Stimulated activated CD4-positive, alpha-beta T cell treated with anti-CD3 and anti-CD28 coated beads, Interleukin-1b, Interleukin-23, amount 100 ng/mL, for 1 hour (primary cell): ENCODE measurements around the gene VANGL2.
"Not testable (repeated sequence)": the region's sequence is repeated elsewhere in the genome, so short reads cannot be mapped to it uniquely, and the experiment has no call there.

Source experiments
- DNase-seq, 2 donors: peaks; one replicate each; pipeline ENCODE4 v3.0.0-alpha.2; 2020; ENCODE audit warnings: low read depth in 2 of 2

VANGL2 gene

DNA sequence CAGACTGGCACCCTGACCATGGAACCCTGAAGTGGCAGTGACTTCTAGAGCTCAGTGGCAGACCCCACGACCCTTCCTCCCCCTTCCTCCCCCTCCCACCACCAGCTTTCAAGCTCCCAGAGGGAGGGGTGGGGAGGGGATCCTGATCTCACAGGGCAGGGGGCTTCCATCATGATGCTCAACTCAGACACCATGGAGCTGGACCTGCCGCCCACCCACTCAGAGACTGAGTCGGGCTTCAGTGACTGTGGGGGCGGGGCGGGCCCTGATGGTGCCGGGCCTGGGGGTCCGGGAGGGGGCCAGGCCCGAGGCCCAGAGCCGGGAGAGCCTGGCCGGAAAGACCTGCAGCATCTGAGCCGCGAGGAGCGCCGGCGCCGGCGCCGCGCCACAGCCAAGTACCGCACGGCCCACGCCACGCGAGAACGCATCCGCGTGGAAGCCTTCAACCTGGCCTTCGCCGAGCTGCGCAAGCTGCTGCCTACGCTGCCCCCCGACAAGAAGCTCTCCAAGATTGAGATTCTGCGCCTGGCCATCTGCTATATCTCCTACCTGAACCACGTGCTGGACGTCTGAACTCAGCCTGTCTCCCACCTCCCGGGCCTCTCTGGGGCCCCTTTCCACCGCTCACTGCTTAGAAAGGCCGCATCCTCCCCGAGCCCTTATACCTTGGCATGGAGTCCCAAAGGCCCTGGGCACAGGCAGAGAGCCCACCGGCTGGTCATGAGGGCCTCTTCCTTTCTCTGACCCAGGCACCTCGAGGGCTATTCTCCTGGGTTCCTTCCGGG lies 29.6 kb upstream of the VANGL2 start:
- DNase-seq = no peak

DNA sequence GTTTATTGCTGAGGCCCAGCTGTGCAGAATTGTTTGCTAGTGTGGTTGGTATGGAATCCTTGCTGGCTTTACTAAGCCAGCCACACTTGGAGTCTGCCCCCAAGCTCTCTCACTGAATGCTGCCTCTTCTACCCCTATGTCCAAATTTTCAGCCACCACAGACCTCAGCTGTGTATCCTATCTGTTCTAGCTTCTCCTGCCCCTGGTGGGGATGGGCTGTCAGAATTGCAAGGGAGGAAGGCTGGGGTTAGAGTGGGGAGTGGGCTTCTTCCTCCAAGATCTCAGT lies 29.1 kb upstream of the VANGL2 start:
- DNase-seq = no peak

DNA sequence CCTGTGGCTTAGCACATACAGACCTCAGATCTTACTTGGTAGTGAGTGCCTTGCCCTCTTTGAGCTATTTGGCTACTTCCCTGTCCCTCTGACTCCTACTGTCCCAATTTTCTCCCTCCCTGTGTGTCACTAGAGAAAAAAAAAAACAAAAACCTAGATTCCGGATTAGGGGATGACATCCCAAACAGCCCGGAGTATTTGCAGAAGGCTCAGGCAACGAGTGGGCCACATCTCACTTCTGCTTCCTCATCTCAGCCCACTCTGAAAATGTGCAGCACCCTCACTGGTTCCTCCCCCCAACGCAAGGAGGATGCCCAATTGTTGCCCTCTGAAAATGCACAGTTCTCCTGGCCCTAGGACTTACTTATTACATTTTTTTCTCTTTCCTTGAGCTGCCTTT lies 28.6 kb upstream of the VANGL2 start:
- DNase-seq = no peak

DNA sequence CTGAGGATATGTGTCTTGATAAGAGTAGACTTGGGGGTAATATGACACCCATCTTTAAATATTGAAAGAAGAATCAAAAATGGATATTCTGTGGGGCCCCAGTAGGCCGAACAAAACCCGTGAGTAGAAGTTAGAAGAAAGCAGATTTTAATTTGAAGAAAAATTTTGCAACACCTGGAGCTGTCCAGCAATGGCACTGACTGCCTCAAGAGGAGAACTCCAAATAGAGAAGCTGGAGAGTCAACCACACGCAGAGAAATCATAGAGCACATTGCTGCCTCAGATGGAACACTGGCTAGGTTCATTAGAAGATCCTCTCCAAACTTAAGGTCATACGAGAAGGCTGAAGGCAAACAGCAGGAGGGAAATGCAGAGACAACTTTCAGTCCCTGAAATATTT lies 26.7 kb upstream of the VANGL2 start:
- no peak for DNase-seq

DNA sequence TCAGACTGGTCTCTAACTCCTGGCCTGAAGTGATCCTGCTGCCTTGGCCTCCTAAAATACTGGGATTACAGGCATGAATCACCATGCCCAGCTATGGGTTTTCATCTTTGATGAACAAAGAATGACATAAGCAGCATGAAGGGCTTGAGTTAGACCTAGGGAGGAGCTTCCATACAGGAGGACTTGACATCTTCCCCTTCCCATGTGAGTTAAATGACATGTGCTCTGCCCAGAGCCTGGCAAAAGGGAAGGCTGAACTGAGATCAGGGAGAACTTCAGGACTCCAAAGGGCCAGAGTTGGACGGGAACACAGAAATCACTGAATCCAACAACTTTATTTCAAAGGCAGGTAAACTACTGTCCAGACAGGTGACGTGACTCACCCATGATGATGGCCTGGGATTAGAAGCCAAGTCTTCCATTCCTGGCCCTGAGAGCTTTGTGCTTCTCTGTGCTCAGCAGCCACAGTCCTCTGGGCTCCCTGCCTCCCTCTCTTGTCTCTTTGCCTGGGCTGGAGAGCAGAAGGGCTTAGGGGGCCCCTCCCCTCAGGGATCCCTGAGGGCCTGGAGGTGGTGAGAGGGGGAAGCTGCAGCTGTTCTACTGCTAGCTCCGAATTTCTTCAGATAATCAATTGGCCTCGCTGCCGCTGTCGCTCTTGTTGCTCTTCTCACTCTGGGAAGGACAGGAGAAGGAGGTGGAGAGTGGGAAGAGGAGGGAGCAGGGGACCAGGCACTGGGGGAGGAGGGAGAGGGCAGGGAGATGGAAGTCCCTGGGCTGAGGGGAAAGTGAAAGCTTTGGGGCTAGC lies 25.9 kb upstream of the VANGL2 start:
- DNase-seq = no peak

DNA sequence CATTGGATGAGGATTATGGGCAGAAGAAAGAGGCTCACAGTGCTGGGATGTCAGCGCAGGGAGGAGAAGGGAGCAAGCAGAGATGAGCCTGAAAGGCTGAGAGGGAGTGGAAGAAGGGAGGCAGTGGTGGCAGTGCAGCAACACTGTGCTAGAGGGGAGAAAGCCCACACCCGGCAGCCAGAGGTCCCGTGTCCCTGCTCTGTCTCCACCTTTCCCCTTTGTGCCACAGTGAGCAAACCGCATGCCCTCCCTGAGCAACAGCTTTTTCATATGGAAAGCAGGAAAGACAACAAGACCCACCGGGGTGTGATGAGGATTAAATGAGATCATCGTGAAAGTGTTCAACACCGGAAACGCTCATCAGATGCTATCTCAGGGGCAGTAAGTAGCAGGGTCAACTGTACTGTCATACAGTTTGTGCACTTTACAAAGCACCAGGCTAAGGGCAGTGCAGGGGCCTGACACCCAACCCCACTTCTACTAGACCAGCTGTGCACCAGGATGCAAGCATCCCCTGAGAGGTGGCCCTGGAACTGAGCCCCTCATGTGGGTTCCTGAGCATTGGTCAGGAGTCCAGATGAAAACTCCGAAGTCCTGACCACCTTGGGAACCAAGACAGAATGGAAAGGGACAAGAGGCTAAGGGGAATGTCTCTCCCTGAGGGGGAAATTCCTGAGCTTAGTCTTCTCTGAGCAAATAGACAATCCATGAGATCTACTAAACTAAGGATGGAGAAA lies 24.4 kb upstream of the VANGL2 start:
- no peak for DNase-seq

DNA sequence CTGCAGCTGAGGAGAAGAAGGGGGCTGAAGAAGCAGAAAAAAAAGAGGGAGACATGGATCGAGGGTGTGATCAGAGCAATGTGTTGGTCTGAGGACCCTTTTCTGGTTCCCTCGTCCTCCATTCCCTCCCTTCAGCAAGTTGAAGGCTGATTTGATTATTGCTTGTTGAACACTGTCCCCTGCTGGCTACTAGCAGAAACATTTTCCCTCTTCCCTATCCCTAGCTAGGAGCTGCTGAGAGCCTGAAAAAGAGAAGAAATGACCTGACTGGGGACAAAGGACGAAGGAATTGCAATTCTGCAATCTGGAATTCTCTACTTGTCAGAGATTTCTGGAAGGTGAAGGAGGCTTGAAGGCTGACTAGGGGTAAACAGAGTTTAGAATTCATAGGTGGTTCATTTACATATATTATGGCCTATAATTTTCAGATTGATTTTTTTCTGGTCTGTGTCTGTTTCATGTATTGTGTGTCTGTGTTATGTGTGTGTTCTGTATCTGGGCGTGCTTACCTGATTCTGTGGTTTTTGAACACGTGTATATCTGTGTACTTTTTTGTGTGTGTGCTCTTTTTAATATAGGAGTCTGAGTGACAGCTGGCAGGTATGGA lies 23.7 kb upstream of the VANGL2 start:
- no peak for DNase-seq

DNA sequence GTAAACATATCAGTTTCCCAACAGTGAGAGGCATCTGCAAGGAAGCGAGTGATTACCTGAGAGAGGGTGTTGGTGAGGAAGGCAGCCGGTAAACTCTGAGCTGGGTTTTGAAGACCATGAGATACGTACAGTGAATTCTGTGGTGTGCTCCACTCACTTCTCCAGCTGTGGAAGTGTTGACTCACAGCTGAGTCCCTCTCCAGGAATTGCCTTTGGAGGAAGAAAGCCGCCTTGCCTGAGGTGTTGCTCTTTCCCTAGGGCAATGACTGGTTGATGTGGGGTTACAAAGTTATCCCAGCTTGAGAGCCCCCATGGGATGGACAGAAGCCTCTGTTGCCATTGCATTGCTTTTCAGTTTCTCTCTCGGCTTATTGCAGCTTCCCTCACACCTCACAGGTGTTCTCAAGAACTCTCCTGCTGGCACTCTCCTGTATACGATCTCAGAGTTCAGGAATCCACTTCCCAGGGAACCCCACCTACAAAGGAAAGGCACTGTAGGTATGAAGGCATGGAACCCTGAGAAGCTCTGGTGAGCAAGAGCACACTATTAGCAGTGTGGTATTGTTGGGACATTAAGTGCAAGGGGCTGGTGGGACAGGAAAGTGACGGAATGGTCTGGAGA lies 22.7 kb upstream of the VANGL2 start:
- no peak for DNase-seq

DNA sequence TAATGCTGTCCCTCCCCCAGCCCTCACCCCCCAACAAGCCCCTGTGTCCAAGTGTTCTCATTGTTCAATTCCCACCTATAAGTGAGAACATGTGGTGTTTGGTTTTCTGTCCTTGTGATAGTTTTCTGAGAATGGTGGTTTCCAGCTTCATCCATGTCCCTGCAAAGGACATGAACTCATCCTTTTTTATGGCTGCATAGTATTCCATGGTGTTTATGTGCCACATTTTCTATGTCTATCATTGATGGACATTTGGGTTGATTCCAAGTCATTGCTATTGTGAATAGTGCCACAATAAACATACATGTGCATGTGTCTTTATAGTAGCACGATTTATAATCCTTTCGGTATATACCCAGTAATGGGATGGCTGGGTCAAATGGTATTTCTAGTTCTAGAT lies 15.6 kb upstream of the VANGL2 start:
- not testable (repeated sequence) for DNase-seq

DNA sequence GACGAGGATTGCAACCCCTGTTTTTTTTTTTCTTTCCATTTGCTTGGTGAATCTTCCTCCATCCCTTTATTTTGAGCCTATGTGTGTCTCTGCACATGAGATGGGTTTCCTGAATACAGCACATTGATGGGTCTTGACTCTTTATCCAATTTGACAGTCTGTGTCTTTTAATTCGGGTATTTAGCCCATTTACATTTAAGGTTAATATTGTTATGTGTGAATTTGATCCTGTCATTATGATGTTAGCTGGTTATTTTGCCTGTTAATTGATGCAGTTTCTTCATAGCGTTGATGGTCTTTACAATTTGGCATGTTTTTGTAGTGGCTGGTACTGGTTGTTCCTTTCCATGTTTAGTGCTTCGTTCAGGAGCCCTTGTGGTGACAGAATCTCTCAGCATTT lies 12.0 kb upstream of the VANGL2 start:
- DNase-seq = not testable (repeated sequence)

DNA sequence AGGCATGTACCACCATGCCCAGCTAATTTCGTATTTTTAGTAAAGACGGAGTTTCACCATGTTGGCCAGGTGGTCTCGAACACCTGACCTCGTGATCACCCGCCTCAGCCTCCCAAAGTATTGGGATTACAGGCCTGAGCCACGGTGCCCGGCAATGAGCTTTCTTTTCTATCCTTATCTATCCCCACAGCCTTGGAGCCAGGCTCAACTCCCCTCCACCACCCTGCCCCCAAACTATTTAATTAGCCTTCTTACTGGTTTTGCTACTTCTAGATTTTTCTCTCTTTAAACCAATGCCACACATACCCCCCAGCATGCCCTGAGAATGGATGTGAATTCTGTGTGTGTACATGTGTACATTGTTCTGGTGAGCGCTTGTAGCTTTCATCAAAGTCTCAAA lies 5.7 kb upstream of the VANGL2 start:
- DNase-seq = no peak

DNA sequence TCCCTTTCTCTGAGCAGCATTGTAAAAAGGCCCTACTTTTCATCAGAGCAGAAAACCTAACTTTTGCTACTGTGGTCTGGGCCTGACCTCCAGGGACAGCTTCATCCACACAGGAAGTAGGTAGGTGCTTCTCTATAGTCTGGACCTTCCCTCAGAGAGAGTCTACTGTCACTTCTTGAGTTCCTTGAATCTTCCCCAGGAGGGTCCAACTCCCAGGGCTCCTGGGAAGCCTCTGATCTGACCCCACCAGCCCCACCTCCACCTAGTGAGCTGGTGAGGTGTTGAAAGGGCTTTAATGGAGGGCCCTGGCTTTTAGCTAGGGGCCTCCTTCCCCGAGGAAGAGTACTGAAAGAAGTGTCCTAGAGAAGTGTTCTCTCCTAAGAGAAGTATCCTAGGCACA lies 2.7 kb upstream of the VANGL2 start:
- no peak for DNase-seq

DNA sequence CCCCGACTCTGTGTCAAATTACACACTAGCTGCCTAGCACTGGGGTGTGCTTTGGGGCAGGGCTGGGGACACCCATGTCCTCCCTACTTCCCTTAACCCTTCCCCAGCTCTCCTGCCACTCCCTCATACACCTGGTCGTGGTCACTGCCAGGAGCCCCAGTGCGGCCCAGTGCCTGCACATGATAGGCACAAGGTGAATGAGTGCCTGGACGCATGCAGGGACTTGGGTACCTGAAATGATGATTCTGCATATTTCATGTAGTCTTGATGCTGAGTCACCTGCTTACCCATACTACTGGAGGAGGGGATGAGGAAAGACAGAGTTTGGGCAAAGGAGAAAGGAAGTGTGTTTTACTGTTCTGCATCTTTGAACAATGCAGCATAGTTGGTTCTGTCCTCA lies 1.5 kb upstream of the VANGL2 start:
- no peak for DNase-seq

DNA sequence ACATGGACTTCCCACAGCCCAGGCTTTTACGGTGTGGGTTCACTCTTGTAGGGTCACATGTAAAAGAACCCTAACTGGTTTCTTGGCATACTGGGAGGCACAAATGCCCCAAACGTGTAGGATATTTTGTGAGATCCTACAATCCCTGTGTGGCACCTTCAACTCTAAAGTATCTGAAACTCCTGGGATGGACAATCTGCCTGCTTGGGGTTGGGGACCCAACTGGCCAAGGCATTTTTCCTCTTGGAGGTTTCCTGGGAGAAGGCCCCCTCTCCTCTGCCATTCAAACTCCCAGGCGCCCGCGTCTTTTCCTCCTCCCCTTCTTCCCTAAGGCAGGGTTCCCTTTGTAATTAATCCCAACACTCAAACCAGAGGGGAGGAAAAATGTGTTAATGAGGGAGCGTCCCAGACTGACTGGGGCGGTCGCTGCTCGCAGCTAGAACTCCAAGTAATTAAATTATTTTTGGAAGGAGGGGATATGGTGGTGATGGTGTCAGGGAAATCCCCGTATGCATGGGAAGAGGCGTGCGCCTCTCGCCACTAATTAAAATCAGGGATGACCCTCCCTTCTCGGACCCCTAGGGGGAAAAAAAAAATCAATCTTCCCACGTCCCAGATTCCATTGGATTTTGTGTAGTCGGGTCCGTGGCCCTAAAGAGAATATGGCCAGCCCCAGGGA lies 681 bp upstream of the VANGL2 start:
- DNase-seq = no peak

DNA sequence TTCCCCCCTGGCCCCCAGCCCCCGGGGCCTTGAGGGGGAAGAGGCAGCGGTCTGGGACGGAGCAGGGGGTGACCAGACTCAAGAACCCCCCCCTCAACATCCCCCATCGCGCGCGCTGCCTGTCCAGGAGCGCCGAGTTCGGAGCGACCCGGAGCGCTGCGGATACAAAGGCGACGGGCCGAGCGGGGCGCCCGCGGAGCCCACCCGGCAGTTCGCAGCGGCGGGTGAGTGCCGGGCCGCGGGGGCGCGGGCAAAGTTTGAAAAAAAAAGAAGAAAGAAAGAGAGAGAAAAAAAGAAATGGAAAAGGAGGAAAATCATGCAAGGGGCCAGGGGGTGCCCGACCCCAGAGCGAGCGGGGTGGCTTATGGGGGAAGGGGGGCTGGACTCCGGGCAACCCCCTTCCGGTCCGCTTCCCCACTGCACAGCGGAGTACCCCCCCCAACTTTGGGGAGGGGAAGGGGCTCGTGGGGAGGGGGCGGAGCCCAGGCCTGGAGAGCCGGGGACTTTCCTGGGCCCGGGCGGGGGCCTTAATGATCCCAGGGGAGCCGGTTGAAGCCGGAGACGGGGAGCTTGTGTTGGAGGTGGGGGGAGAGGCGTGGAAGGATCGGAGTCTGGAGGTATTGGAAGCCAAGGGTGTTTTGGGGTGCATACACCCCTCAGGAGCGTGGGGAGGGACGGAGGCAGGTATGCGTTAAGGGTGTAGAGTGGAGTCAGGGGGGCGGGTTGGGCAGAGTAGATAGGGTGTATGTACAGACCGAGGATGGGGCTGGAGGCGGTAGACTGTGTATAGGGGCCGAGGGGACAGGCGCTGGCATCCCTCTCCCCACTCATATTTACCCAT lies 502 bp downstream of the VANGL2 start:
- DNase-seq = no peak

DNA sequence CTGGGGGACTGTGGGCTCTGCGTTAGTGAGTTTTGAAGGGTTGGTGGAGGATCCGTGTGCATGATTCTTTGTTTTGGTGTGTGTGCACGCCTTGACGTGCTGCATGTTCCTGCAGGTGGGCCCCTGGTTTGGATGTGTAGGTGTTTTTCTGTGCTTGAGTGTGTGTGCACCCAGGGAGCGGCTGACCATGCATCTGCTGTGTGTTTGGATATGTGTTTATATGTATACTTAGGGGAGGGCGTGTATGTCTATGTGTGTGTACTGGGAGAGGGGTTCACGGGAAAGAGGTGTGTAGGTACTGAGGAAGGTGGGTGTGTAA lies 1.1 kb downstream of the VANGL2 start:
- no peak for DNase-seq

DNA sequence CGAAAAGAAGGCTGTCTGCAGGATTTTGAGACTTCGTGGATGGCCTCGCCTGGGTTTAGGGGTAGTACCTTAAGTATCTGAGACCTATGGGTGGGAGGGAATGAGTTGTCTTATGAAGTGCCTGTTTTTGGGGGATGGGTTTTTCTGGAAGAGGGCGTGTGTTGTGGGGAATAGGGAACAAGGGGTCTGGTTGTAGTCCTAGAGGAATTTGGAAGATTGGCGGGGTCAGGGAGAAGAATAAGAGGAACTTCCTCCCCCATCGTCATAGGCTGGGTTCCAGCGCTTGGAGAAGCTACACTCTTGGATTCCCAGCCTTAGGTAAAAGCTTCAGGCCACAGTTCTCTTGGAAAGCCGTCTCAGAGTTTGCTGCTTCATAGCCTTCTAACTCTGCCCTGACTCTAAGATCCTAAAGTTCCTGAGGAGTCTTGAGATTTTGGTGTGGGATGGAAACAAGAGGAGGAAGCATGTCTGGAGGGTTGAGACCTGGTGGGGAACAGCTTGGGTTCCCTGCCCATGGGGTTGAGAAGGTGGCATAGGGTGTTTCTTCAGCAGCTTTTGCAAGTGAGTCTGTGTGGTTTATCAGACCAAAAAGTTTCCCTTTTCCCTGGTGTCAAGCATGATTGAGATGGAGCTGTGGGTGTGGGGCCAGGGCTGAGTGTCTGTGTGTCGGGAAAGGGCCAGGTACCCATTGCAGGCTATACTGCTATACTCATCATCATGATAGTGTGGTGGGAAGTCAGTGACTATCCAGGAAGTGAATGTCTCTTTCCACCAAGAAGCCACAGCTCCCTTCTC lies 1.8 kb downstream of the VANGL2 start:
- DNase-seq = no peak

DNA sequence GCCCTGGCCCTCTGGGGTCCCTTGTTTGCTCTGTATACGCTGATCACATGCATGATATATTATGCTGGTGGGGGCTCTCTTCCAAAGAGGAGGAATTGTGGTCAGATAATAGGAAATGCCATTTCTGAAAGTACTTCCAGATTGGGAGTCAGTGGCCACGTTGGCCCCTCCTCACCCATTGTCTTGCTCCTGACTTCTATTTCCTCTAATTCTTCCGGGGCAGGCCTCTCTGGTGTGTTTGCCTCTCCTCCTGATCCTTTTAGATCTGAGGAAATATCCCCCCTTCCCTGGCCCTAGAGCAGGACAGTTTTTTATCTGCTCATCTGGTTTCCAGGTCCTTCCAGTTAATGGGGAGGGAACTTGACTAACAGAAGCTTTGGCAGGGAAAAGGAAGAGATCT lies 2.9 kb downstream of the VANGL2 start:
- DNase-seq = no peak

DNA sequence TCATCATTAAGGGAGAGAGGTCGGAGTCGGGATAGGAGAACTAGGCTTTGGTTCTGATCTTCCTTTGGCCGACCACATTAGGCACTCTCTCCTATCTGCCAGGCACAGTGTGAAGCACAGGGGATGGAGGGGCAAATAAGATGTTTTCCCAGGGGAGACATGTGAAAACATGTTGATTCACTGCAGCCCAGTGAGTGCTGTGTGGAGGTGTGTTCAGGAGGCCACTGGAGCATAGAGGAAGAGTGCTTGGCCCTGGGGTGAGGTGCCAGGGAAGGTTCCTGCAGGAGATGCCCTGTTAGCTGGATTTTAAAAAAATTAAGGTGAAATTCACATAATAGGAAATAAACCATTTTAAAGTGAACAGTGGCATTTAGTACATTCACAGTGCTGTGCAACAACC lies 3.7 kb downstream of the VANGL2 start:
- DNase-seq = no peak

DNA sequence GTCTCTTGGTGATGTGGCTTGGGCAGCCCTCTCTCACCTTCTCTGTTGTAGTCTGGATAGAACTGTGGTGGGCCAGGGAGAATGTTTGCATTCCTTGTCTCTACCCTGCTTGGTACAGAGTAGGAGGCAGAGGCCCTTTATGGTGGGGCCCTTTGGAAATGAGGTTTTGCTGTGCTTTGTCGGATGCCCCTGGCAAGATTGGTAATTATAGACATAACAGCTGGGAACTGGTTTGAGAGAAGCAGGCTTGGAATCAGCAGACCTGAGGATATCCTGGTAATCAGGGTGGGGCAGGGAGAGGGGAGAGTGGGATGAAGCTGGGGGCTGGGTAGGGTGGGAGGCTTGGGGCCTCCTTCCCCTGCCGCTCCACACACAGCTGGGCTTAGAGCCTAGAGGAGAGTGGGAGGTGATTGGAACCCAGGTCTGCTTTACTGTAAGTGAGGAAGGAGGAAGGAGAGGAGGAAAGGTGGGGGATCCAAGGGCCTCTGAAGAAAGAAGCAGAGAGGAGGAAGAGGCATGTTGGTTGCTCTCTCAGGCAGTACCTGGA lies 5.0 kb downstream of the VANGL2 start:
- DNase-seq = no peak
